Measurements from ENCODE around the gene WDR70.
A peak's percentile ranks its signal among the peaks of the same experiment; 100 is the strongest.
"Not testable (repeated sequence)": the region's sequence is repeated elsewhere in the genome, so short reads cannot be mapped to it uniquely, and the experiment has no call there.

The WDR70 gene

DNA sequence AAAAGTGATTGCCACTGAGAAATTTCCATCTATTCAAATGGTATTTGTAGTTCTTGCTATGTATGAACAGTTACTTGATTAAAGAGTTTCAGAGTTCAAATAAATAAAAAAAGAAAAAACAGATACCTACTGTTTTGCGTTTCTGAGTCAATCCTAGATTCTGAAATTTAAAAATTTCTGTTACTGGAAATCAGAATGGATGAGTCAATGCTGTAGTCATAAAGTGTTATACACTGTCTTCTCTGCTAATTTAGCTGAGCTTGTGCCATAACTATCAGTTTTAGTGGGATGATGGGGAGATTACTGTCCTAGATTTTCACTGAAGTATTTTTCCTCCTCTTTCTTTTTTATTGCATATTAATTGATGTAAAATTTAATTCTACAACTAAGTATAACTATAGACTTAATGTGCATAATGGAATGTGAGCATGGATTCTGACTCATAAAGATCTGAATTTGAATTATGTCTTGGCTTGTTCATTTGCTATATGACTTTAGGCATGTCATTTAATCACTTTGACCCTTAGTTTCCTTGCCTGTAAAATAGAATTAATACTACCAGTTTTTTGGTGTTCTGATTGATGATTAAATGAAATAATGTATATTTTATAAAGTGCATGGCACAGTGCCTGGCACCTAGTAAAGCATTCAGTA lies 75.4 kb downstream of the WDR70 start:
- DNase-seq, result not testable (repeated sequence)

DNA sequence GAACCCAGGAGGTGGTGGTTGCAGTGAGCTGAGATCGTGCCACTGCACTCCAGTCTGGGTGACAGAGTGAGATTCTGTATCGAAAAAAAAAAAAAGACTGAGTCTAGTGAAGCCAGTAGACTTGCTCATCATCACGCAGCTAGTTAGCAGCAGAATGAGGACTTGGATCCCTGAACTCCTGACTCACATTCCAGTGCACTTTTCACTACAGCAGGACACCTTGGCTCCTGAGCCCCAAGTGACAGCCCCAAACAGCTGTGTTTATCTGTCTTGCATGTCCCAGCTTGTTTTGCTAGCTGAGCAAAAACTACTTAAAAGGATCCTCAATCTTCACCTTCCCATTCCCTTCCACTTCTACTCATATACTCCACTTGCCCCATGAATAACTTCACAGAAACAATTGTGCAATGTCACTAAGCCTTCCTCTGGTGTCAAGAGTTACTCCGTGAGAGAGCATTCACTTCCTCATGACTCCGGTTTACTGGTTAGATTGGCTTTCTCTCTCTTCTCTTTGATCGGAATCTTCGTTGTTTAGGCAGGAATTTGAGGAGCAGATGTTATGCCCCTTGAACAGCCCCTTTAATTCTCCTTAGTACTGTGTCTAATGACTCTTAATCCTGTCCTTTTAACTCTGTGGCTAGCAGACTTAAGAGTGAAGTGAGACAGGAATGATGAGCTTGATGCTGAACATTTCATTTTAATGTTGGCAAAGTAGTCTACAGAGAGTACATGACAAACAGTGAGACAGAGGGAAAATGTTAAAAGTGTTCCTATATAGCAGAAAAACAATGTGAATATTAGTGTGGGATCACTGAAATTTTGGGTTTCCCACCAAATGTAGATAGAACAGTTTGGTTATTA lies 84.3 kb downstream of the WDR70 start:
- DNase-seq, result peak; percentile 82

DNA sequence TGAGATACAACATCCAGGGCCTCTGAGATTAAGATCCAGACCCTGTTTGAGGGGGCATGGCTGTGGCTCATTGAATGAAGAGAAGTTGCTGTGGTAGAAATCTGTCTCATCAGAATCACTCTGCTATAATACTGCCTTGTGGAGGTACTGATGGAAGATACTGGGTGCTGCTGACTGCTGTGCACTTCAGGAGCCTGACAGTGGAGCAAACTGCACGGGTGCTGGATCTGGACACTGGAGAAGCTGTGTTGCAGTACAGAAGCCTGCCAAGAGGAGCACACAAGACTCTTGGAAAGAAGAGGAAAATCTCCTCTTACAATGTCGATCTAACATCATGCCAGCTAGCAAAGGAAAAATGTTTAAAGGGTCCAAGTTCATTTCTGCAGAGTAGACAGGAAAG lies 85.5 kb downstream of the WDR70 start:
- DNase-seq, result peak; percentile 28

DNA sequence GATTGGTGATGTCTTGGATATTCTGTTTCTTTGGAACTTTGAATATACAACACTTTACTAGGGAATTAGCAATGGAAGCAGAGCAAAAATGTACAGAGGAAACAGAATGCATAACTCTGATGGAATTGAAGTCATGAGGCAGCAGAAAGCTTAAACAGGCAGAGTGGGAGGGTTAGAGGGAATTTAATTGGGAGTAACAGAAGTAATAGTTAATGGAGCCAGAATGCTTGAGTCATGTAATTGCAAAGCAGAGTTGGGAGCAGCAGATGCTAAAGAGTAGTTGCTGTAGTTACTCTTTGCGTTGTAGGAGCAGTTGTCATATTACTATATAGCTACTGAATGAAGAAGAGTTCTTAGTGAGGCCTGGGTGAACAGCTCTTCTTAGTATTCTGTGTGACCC lies 90.3 kb downstream of the WDR70 start:
- DNase-seq, result not testable (repeated sequence)

DNA sequence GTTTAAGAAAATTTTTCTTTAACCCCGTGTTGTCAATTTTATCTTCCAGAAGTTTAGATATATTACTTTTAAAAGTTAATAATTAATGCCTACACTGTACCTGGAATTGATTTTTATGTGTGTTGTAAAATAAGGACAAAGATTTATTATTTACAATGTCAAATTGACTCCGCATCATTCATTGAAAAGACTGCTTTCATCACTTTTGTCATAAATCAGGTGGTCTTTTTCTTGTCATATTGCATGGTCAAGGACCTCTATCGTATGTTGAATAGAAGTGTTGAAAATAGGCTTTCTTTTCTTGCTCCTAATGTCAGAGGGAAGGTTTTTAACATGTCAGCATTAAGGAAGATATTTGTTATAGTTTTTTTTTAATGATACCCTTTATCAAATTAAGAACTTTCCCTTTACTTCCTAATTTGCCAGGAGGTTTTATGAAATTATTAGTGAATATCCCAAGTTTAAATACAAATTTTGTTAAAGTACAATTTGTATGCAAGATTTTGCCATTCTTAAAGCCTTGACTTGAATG lies 92.6 kb downstream of the WDR70 start:
- no peak for DNase-seq

DNA sequence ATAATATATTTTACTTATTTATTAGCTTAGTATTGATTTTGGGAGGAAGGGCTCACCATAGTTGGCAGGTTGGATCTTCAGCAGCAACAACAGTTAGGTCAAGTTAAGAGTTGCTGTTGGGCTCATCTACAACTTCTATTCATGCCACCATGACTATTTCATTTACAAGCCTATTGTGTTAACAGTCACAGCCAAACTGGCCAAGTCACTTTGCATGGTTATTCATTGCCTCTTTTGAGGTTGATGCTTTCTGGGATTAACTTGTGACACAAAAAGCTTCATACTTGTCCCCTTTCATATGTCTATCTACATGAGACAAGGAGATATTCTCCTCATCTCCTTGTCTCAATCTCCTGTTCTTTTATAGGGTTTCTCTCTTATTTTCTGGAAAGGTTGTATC lies 98.3 kb downstream of the WDR70 start:
- DNase-seq, result no peak

DNA sequence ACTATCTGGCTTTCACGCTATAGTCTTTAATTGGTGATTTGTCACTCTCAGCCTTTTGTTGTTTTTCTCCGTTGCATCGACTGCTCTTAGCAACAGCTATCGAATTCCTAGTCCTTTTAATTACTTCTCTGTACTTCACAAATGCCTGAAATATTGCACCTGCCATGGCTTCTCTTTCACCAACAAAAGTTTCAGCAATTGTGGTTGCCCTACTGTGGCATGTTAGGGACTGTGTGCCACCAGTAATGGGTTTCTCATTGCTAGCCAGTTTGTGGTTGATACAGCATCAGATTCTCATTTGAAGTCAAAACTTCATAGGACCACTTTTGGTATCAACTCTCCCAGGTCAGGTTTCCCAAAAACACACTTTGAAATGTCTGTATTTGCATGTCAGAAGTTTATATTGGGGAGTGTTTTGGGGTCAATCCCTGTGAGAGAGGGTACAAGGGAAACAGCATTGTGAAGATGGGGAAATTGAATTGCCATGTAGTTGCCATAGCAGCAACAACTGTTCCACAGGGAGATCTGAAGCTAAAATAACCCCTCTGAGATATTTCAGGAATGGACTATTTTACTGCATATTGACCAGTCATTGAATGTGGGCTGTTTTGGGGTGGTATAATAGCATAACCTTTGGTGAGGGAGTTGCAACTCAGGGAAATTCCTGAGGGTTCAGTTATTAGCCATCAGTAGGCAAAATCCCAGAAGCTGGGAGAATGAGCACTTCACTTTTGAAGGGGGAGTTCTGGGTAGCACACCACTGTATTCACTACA lies 99.2 kb downstream of the WDR70 start:
- DNase-seq, result no peak

DNA sequence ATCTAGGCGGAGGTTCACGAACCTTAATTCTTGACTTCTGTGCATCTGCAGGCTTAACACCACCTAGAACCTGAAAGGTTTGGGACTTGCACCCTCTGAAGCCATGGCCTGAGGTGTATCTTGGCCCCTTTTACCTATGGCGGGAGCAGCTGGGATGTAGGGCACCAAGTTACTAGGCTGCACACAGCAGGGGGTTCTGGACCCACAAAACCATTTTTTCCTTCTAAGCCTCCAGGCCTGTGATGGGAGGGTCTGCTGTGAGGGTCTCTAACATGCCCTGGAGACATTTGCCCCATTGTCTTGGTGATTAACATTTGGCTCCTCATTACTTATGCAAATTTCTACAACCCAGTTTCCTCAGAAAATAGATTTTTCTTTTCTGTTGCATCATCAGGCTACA lies 102.3 kb downstream of the WDR70 start:
- DNase-seq, result not testable (repeated sequence)

DNA sequence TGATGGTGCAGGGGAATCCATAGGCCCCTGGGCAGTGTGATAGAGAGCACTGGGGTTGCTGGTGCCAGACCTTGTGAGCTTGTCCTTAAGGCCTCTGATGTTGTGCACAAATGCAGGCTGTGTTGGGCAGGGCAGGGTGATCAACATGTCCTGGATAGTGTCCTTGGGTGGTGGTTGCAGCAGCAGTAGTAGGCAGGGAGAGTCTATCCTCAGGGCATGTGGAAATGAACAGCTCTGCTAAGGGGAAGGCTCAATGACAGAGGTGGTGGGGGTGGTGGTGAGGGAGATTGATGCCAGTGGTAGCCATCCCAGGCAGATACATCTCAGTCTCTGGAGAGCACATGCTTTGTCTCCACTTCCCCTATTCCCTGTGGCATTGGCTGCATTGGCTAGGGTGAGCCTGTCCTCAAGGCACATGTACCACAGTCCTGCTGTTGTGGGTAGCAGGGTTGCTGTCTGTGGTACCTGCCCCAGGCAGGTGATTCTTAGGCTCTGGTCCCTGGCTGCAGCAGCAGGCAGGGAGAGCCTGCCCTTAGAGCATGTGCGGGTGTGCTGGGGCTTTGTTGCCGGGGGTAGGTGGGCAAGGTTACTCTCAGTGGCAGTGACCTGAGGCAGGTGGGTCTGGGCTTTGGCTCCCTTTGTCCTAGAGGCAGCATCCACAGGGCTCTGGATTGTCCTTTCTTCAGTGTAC lies 111.1 kb downstream of the WDR70 start:
- no peak for DNase-seq

DNA sequence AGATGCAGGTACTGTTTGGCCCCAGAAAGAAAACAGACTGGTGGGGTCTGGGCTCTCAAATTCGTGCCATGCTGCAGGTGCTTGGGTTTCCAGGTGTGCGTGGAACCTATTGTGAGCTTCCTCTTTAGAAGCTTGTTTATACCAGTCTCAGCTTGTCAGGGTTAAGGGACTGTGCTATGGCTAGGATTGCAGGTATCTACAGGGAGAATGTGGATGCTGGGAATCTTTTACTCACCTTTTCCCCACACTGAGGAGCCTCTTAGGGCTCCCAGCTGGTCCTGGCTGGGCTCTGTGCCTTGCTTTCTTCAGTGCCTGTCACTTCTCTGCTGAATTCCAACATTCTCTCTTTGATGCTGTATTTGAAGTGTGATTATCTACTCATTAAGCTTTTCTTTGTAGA lies 111.8 kb downstream of the WDR70 start:
- no peak for DNase-seq

DNA sequence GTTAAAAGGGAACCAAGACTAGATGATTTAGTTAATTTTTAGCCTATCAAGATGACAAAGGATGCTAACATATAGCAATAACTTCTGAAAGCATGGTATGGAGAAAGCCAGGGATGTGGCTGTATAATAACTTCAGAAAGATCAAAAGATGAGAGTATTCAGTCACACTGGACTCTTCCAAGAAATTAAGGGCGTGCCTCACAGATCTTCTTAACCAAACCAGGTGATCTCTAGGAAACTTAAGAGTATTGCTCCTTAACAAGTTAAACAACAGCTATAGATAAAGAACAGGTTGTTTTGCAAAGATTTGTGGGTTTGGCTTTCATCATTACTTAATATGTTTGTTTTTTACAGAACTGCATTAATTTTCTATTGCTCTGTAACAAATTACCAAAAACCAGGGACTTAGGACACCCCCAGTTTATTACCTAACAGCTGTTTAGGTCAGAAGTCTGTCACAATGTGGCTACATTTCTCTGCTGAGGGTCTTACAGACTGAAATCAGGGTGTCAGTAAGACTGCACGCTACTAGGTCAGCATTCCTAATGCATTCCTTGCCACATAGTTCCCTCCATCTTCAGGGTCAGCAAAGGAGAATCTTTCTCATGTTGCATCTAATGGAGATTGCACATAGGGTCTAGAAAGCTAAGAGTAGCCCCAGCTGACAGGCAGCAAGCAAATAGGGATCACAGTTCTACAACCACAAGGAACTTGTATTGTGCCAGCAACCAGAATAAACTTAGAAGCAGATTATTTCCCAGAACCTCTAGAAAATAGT lies 113.8 kb downstream of the WDR70 start:
- no peak for DNase-seq

DNA sequence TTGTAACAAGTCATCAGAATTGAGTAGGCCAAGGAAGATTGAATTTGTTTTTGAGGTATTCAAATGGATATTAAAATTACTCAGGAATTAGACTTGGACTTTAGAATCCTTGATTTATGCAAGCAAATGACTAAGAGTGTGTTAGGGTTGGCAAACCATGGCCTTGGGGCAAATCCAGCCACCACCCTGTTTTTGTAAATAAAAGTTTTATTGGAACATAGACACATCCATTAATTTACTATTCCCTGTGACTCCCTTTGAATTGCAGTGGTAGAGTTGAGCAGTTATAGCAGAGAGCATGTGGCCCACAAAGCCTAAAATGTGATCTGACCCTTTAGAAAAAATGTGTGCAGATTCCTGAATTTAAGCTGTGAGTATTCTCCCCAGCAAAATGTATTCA lies 115.6 kb downstream of the WDR70 start:
- DNase-seq, result no peak

DNA sequence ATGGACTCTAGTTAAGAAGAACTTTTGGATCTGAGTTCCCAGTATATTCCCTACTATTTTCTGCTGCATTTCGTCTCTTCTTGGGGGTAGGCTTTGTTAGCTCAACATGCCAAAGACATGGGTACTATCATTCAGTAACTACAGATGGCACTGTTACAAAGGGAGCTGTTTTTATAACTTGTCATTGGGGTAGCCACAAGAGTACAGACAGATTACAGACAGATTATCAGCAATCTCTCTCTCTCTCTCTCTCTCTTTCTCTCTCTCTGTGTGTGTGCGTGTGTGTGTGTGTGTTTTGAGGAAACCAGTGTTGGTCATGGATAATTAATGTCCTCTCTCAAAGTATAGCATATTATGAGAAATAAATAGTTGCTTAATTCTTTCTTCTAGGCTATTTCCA lies 116.1 kb downstream of the WDR70 start:
- DNase-seq, result peak; percentile 0

DNA sequence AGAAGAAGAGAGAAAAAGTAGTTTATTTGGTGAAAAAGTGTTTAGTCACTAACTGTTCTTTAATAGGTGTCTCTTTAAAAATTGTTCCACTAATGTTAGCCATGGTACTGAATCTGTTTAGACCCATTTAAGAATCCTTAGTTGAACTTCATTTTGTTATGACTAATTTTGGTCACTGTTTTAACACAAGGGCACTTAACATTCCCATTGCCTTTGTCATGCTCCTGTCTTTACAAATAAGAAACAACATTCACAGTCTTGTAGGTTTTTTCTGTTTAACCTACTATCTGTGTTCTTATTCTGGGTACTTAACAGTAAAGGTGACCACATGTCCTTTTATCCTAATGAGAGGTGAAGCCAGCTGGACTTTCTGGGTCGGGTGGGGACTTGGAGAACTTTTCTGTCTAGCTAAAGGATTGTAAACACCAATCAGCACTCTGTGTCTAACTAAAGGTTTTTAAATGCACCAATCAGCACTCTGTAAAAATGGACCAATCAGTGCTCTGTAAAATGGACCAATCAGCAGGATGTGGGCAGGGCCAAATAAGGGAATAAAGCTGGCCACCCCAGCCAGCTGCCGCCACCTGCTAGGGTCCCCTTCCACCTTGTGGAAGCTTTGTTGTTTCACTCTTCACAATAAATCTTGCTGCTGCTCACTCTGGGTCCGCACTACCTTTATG lies 116.7 kb downstream of the WDR70 start:
- DNase-seq, result no peak

DNA sequence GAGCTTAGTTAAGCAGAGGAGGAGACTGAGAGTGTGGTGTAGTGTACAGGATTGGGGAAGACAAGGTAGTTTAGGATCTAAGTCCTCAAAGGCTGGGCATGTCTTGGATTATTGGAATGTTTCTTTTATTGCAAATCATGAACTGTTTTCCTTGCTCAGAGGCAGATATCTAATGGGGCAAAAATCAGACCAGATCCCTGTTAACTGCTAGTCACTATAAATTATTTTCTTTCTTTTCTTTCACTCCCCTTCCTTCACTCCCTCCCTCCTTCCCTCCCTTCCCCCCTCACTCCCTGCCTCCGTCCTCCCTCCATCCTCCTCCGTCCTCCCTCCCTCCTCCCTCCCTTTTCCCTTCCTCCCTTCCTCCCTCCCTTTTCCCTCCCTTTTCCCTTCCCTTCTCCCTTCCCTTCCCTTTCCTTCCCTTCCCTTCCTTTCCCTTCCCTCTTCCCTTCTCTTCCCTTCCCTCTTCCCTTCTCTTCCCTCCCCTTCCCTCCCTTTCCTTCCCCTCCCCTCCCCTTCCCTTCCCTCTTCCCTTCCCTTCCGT lies 117.9 kb downstream of the WDR70 start:
- DNase-seq, result no peak

DNA sequence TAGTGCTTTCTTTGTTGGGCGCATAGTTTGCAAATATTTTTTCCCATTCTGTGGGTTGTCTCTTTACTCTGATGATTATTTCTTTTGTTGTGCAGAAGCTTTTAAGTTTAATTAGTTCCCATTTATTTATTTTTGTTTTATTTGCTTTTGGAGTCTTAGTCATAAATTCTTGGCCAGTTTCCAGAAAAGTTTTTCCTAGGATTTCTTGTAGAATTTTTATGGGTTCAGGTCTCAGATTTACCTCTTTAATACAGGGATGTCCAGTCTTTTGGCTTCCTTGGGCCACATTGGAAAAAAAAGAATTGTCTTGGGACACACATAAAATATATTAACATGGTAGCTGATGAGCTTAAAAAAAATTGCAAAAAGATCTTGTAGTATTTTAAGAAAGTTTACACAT lies 122.0 kb downstream of the WDR70 start:
- no peak for DNase-seq

DNA sequence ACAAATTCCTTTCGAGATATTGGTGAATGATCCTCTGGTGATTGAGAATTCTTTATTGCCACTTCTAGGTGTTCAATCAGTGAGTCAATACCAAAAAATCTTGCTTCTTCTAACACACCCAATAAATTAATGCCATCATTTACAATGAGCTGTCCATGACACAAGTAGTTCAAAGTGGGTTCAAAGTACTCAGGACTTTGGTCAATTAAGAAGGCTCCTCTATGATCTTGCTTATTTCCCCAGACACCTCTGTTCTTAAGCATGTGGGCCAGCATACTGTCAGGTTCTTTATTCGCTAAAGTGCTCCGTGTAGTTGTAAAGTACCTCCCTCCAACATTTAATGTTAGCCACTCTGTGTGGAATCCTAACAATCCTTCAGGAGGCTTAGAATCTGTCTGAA lies 127.1 kb downstream of the WDR70 start:
- DNase-seq, result no peak

DNA sequence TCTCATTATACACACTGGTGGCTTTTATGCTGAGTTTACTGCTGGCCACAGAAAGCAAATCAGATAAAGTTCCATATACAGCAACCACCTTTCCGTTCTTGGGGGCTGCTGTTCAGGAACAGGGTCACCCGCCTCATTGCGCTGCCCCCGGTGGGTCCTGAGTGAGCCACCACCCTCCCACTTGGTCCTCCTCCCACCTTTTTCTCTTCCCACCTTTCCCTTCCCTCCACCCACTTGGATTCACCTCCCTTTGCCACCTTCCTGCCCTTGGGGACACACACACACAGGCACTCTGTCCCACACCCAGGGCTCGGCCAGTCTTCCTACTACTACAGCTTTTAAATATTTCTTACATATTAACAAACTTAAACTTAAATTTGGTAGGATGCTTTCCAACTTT lies 127.6 kb downstream of the WDR70 start:
- DNase-seq, result no peak

DNA sequence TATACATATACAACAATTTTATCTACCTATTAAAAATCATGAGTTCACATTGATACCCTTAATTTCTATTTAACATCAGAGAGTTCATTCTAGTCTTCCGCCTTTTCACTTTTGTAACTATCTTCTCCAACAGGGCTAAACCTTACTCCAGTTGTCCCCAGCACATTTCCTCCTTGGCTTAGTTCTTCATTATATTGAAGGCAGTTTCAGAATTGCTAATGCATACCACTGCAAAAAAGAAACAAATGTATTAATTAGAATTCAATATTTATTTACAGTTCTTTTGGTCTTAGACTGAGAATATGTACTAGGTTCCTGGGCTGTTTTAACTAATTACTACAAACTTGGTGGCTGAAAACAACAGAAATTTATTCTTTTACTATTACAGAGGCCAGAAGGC lies 132.5 kb downstream of the WDR70 start:
- DNase-seq, result no peak

DNA sequence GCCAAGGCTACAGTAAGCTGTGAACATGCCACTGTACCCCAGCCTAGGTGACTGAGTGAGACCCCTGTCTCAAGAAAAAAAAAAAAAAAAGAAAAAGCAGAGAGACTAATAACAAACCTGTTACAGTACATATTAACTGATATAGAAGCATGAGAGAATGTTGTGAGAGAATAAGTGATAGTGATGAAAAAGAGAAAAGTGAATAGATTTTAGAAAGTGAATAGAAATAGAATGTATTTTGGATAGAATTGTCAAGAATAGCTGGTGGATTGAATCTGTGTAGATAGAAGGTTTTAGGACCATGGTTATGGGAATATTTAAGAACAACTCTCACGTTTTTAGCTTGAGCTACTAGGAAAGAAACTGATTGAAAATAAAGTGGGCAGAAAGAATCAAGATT lies 135.8 kb downstream of the WDR70 start:
- DNase-seq, result no peak

DNA sequence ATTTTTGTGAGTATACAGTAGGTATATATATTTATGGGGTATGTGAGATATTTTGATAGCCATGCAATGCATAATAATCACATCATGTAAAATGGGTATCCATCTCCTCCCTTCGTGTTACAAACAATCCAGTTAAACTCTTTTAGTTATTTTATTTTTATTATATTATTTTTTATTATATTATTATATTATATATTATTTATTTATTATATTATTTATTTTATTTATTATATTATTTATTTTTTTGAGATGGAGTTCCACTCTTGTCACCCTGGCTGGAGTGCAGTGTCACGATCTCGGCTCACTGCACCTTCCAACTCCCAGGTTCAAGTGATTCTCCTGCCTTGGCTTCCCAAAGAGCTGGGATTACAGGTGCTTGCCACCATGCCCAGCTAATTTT lies 138.6 kb downstream of the WDR70 start:
- DNase-seq, result no peak

All from NCI-H82 (cell line).